HCT116 (cell line): ENCODE measurements around the gene PWP2.
"Not testable (repeated sequence)": the region's sequence is repeated elsewhere in the genome, so short reads cannot be mapped to it uniquely, and the experiment has no call there.

Source experiments
- POLR2A ChIP-seq: IDR thresholded peaks from 2 replicates; pipeline ENCODE4 v1.7.0; 2011; ENCODE audit warnings: borderline replicate concordance; ENCODE audit not compliant: insufficient read depth, insufficient read length; ENCODE audit errors: extremely low read depth
- POLR2AphosphoS5 ChIP-seq: IDR thresholded peaks from 2 replicates; pipeline ENCODE4 v1.6.1; 2011; ENCODE audit warnings: mild to moderate bottlenecking, low read depth, low read length, moderate library complexity
- YY1 ChIP-seq: IDR thresholded peaks from 2 replicates; pipeline ENCODE4 v1.6.1; 2011; ENCODE audit warnings: low read length, low read depth, moderate library complexity, mild to moderate bottlenecking; ENCODE audit not compliant: insufficient replicate concordance; ENCODE audit errors: extremely low read depth
- ZNF274 ChIP-seq: fragments of 200-500 bp; sonication (Bioruptor generic); IDR thresholded peaks from 2 replicates; pipeline ENCODE4 v1.6.1; 2014; ENCODE audit warnings: mild to moderate bottlenecking, low read depth, low read length, inconsistent platforms
- TF ChIP-seq, protein P1 (sequence below), 3 experiments: fragments of 200-600 bp in 1 of 3; sonication (generic) in 1 of 3; IDR thresholded peaks in 2 of 3; conservative IDR thresholded peaks in 1 of 3; 2 replicates each; pipeline ENCODE4 v1.5.1; 2012 to 2017; ENCODE audit warnings: low read depth in 2 of 3, low read length in 2 of 3, antibody characterized with exemption in 1 of 3, borderline replicate concordance in 1 of 3, control low read depth in 1 of 3, mild to moderate bottlenecking in 1 of 3, mixed read lengths in 1 of 3, mixed run types in 1 of 3, moderate library complexity in 1 of 3; ENCODE audit not compliant: insufficient read depth in 1 of 3

DNA sequence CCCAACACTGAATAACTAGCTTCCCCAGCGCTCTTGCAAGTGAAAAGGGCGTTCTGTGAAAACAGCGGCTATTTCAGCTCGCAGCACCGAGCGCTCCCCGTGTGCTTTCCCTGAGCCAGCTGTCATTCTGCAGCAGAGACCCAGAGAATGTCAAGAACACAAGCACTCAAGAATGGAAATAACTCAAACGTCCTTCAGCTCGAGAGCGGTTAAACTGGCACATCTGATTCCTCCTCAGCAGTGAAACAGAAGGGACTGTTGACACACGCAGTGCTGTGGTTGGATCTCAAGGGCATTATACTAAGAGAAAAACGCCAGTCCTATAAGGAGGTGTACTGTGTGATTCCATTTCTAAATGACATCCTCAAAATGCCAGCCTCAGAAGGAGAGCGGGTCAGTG lies 8.2 kb upstream of the PWP2 start:
- TF ChIP-seq, protein P1, sequence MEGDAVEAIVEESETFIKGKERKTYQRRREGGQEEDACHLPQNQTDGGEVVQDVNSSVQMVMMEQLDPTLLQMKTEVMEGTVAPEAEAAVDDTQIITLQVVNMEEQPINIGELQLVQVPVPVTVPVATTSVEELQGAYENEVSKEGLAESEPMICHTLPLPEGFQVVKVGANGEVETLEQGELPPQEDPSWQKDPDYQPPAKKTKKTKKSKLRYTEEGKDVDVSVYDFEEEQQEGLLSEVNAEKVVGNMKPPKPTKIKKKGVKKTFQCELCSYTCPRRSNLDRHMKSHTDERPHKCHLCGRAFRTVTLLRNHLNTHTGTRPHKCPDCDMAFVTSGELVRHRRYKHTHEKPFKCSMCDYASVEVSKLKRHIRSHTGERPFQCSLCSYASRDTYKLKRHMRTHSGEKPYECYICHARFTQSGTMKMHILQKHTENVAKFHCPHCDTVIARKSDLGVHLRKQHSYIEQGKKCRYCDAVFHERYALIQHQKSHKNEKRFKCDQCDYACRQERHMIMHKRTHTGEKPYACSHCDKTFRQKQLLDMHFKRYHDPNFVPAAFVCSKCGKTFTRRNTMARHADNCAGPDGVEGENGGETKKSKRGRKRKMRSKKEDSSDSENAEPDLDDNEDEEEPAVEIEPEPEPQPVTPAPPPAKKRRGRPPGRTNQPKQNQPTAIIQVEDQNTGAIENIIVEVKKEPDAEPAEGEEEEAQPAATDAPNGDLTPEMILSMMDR (IDR thresholded peaks at IDR 0.05 in 2 of 3, conservative IDR thresholded peaks at IDR 0.05 in 1 of 3; ENCODE audit: borderline replicate concordance in 1 of 3, insufficient read depth in 1 of 3, low read depth in 2 of 3, low read length in 2 of 3), result not testable (repeated sequence)
- not testable (repeated sequence) for TF ChIP-seq POLR2A, POLR2AphosphoS5, YY1, ZNF274
